ENCODE measurements around the gene HEATR5A. TPM values are rescaled to one million over a fixed set of nuclear protein-coding genes. Genes with fewer than 3 reads are reported as not detected.

The HEATR5A gene
- total RNA-seq, 4 donors from 2014 or later, result 33.8 to 39.9 (median 35.5) TPM

DNA sequence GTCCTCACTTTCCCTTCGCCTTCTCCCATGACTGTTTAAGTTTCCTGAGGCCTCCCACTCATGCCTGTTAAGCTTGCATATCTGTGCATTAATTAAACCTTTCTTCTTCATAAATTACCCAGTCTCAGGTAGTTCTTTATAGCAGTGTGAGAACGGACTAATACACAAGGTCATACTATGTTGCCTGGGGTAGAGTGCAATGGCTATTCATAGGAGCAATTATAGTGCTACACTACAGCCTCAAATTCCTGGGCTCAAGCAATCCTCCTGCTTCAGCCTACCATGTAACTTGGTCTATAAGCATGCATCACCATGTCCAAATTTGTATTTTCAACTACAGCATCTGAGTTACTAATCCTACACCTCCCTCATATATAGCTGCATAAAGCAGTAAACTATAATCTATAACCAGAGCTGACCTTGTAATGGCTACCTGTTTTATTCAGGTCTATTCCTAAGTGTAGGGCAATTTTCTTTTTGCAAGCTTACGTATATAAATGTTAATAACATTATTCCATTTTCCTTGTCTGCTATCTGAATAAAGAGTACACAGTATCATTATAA lies 18.9 kb downstream of the HEATR5A start:
- Histone ChIP-seq H3K4me3 (no peak overlapping the region), H3K36me3 (peaks cover 0 to 43% of the 10 kb centered on the region in 2 donors), H3K9me3 (no peaks in the 10 kb centered on the region), H3K27ac (no peak overlapping the region), H3K4me1 (no peaks in the 10 kb centered on the region), H3K27me3 (no peaks in the 10 kb centered on the region)
- TF ChIP-seq EP300 (IDR thresholded peaks at IDR 0.05) (no peak), POLR2A (IDR thresholded peaks at IDR 0.05) (no peak), POLR2AphosphoS5 (IDR thresholded peaks at IDR 0.05) (no peak)
- TF ChIP-seq, protein P1, sequence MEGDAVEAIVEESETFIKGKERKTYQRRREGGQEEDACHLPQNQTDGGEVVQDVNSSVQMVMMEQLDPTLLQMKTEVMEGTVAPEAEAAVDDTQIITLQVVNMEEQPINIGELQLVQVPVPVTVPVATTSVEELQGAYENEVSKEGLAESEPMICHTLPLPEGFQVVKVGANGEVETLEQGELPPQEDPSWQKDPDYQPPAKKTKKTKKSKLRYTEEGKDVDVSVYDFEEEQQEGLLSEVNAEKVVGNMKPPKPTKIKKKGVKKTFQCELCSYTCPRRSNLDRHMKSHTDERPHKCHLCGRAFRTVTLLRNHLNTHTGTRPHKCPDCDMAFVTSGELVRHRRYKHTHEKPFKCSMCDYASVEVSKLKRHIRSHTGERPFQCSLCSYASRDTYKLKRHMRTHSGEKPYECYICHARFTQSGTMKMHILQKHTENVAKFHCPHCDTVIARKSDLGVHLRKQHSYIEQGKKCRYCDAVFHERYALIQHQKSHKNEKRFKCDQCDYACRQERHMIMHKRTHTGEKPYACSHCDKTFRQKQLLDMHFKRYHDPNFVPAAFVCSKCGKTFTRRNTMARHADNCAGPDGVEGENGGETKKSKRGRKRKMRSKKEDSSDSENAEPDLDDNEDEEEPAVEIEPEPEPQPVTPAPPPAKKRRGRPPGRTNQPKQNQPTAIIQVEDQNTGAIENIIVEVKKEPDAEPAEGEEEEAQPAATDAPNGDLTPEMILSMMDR (IDR thresholded peaks at IDR 0.05), result no peak
- ATAC-seq, result no peak
- 78 to 93% methylated on average over 2 of the region's 3 CpGs for WGBS, 2 donors (ENCODE audit: low coverage in 1 of 2)

DNA sequence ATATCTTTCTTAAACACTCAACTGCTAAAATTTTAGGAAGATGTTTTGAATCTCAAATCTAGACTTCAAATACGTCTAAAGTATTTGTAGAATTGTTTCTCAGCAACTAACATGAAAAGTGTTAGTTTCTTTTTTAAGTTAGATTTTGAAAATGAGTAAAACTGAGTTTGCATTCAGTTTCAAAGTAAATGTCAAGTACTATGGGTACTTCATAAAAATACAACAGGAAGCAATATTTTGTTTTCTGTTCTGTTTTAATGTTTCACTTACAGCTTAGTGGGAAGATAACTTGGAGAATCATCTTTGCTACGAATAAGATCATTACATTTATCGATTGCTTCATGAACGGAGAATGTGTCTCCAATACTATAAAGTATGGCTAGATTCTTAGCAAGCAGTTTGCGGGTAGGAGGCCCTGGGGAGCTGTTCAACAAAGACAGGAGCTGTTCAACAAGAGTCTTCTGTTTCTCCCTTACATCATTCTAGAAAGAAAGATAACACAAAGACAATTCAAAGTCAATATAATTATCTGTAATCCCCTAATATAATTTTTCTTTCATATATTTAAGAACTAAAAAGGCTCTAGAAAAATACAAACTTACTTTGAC lies 20.2 kb downstream of the HEATR5A start:
- Histone ChIP-seq H3K4me1 (no peaks in the 10 kb centered on the region), H3K27me3 (no peaks in the 10 kb centered on the region), H3K27ac (no peak overlapping the region), H3K9me3 (no peaks in the 10 kb centered on the region), H3K36me3 (peaks cover under 1 to 54% of the 10 kb centered on the region in 2 donors), H3K4me3 (no peak overlapping the region)
- 86 to 88% methylated on average over 5 of the region's 5 CpGs for WGBS, 2 donors (ENCODE audit: low coverage in 1 of 2)
- TF ChIP-seq POLR2A (IDR thresholded peaks at IDR 0.05), result no peak
- TF ChIP-seq POLR2AphosphoS5 (IDR thresholded peaks at IDR 0.05), result no peak
- TF ChIP-seq EP300 (IDR thresholded peaks at IDR 0.05), result no peak
- TF ChIP-seq, protein P1 (IDR thresholded peaks at IDR 0.05), result no peak
- no peak for ATAC-seq

DNA sequence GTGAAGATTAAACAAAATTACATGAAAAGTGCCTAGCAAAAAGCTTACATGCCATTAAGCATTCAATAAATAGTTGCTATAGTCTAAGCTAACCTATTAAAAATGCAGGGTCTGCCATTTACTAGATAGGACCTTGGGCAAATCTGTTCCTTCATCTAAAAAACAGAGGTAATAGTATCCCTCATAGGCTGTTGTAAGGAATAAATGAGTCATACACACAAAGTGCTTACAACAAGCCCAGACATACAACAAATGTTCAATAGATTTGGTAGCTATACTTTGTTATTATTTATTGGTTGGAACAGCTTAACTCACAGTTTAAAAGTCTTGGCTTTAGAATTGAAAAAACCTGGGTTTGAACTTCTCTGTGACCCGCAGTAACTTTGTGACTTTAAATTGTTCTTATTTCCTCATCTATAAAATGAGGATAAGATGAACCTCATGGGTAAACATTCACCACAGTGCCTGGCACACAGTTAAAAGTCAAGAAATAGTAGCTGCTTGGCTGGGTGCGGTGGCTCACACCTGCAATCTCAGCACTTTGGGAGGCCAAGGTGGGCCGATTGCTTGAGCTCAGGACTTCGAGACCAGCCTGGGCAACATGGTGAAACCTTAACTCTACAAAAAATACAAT lies 24.7 kb downstream of the HEATR5A start:
- Histone ChIP-seq H3K36me3 (peaks cover 3 to 74% of the 10 kb centered on the region in 2 donors), H3K4me1 (no peaks in the 10 kb centered on the region), H3K4me3 (no peak overlapping the region), H3K27ac (no peak overlapping the region), H3K9me3 (no peaks in the 10 kb centered on the region), H3K27me3 (no peaks in the 10 kb centered on the region)
- no peak for ATAC-seq
- no peak for TF ChIP-seq POLR2AphosphoS5 (IDR thresholded peaks at IDR 0.05)
- WGBS, 2 donors (ENCODE audit: low coverage in 1 of 2), result 86 to 100% methylated on average over 1 to 4 of the region's 4 CpGs

DNA sequence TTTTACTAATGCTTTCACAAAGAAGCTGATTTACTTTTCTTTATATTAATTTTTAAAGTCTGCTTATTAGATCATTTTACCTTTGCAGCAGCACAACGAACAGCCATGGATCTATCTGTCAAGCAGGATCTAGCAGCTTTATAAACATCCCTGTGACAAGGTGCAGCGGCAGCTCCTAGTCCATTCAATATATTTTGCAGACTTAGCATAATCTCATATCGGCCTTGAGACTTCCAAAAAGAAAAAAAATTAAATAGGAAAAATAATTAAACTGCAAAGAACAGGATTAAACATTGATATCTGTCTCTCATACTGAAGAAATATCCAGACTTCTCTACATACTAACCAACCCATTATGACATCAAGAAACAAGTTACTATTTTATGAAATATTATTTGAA lies 25.2 kb downstream of the HEATR5A start:
- peaks cover 3 to 69% of the 10 kb centered on the region in 2 donors for H3K36me3 ChIP-seq
- no peak for ATAC-seq

DNA sequence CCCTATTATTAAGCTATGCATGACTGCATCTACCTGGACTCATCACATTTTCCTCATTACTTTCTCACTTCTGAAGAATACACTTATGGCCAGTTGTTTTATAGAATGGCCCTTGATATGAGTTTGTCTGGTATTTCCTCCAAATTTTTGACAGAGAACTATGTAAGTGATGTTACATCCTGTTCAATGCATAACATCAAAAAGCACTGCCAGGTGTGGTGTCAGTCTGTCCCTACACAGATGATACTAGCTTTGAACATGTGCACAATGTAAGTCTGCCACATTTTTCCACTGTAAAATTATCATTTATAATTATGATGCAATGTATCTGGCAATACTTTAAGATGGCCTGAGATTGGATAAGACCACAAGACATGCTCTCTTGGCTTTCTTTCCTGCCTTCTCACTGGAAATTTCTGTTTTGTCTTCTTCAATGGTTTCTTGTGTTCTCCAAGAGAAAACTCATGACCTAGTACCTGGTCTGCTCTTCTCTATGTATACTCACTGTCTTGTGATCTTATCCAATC lies 28.3 kb downstream of the HEATR5A start:
- H3K9me3 ChIP-seq, result no peaks in the 10 kb centered on the region
- no peak for ATAC-seq
- TF ChIP-seq POLR2A (IDR thresholded peaks at IDR 0.05) (no peak), EP300 (IDR thresholded peaks at IDR 0.05) (no peak), POLR2AphosphoS5 (IDR thresholded peaks at IDR 0.05) (no peak)
- TF ChIP-seq, protein P1 (IDR thresholded peaks at IDR 0.05), result no peak
- no peak overlapping the region for H3K27ac ChIP-seq
- H3K4me1 ChIP-seq, result peaks cover 0 to 21% (median 0%) of the 10 kb centered on the region in 3 donors
- no peaks in the 10 kb centered on the region for H3K27me3 ChIP-seq
- no peak overlapping the region for H3K4me3 ChIP-seq
- peaks cover 3 to 46% of the 10 kb centered on the region in 2 donors for H3K36me3 ChIP-seq

More for the DNA sequence above, 25.2 kb downstream of the HEATR5A start:
- WGBS, 2 donors (ENCODE audit: low coverage in 1 of 2), result 50 to 73% methylated on average over 3 of the region's 3 CpGs
- TF ChIP-seq POLR2AphosphoS5 (IDR thresholded peaks at IDR 0.05) (no peak), EP300 (IDR thresholded peaks at IDR 0.05) (no peak), POLR2A (IDR thresholded peaks at IDR 0.05) (no peak)
- TF ChIP-seq, protein P1 (IDR thresholded peaks at IDR 0.05), result no peak
- H3K27me3 ChIP-seq, result no peaks in the 10 kb centered on the region
- H3K27ac ChIP-seq, result no peak overlapping the region
- no peak overlapping the region for H3K4me3 ChIP-seq
- no peaks in the 10 kb centered on the region for H3K9me3 ChIP-seq
- H3K4me1 ChIP-seq, result peaks cover 0 to under 1% (median 0%) of the 10 kb centered on the region in 3 donors

Data from gastroesophageal sphincter (tissue), 4 donors.